Ovary (tissue), 9 donors: Measurements from ENCODE around the gene ATP6V0E1. TPM values are rescaled to one million over a fixed set of nuclear protein-coding genes. Genes with fewer than 3 reads are reported as not detected.

Experiments
- DNase-seq, 5 donors: peaks; one replicate each; pipeline ENCODE4 v3.0.0-alpha.2; 2019 to 2020
- H3K27ac ChIP-seq, 2 donors: fragments of 200-600 bp; one replicate each; pipeline versions ENCODE4 v1.5.1 to v1.8.0; 2019 to 2022
- H3K27me3 ChIP-seq: fragments of 200-600 bp; one replicate; pipeline ENCODE4 v1.8.0; 2022
- H3K36me3 ChIP-seq: fragments of 200-600 bp; sonication (generic); one replicate; pipeline ENCODE4 v1.5.1; 2019
- H3K4me1 ChIP-seq: one replicate; pipeline ENCODE4 v1.8.1; 2013; ENCODE audit warnings: mild to moderate bottlenecking, moderate library complexity; ENCODE audit not compliant: insufficient read depth
- H3K4me3 ChIP-seq: fragments of 200-600 bp; sonication (generic); one replicate; pipeline ENCODE4 v1.5.1; 2017
- H3K9me3 ChIP-seq, 2 donors: fragments of 200-600 bp in 1 of 2; sonication (generic) in 1 of 2; one replicate each; pipeline versions ENCODE4 v1.5.1 to v1.8.1; 2013 to 2019; ENCODE audit warnings: mild to moderate bottlenecking in 1 of 2, moderate library complexity in 1 of 2
- EP300 ChIP-seq: sonication (generic); formaldehyde crosslinking; IDR thresholded peaks from one replicate; pipeline ENCODE4 v1.6.1; 2017; ENCODE audit warnings: antibody characterized with exemption
- POLR2A ChIP-seq: fragments of 450-650 bp; IDR thresholded peaks from one replicate; pipeline ENCODE4 v1.6.1; 2017; ENCODE audit warnings: antibody characterized with exemption, mild to moderate bottlenecking, moderate library complexity
- WGBS, 3 donors: extraction: QIAGEN DNeasy Blood & Tissue Kit in 1 of 3; methylation state at CpG; one replicate each; pipeline versions ENCODE4 v1.1.5 to v1.1.7; 2013 to 2017; 5-methylcytosine and 5-hydroxymethylcytosine counted together
- intact Hi-C, 4 donors: fragments of 100-400 bp; cut with DNase I; formaldehyde crosslinking; loops; one replicate each; pipeline versions ENCODE4 v1.11.0 to v1.15.1; 2022 to 2023
- polyA plus RNA-seq, 2 donors: library from polyadenylated mRNA; stranded (reverse); fragments of 200-250 nt in 1 of 2; fragments of 350-450 nt in 1 of 2; fragmentation: Illumina TruSeq in 1 of 2; extraction: RNeasy Lipid Tissue Mini Kit (QIAGEN cat#74804) in 1 of 2; gene quantifications; one replicate each; pipeline ENCODE4 v1.2.3, GENCODE V29; 2013 to 2014
- total RNA-seq, 7 donors: library from RNA; depleted of rRNA in 2 of 7; stranded (reverse); fragments of >200 nt in 2 of 7; fragmentation: NEBNext Ultra II Directional in 3 of 7; extraction: Animal tissue kit (Norgen Biotek cat#: 25700) in 3 of 7; gene quantifications; one replicate each; pipeline versions ENCODE4 v1.1.0 to v1.2.4, GENCODE V29; 2016 to 2023
- TF ChIP-seq, protein P1 (sequence below), 3 donors: fragments of 450-650 bp in 2 of 3; fragments of 200-600 bp in 1 of 3; IDR thresholded peaks; one replicate each; pipeline versions ENCODE4 v1.5.1 to v1.8.0; 2016 to 2022; ENCODE audit warnings: antibody characterized with exemption in 3 of 3, mild to moderate bottlenecking in 1 of 3
- donor health status: DM: no; HTN: no; CAD: no; lungs with moderate emphysema.
- donor health status: DM: no; HTN: no; CAD: no.
- donor health status: Bipolar disorder and iron deficiency.
- donor health status: DM: yes; HTN: yes; CAD: no.
- donor health status: DM: no; HTN: no; CAD: no.
- donor health status: DM: yes; HTN: yes; CAD: no.

Gene ATP6V0E1
- total and polyA plus RNA-seq, 9 donors: 99.7 to 376 (median 164) TPM

DNA sequence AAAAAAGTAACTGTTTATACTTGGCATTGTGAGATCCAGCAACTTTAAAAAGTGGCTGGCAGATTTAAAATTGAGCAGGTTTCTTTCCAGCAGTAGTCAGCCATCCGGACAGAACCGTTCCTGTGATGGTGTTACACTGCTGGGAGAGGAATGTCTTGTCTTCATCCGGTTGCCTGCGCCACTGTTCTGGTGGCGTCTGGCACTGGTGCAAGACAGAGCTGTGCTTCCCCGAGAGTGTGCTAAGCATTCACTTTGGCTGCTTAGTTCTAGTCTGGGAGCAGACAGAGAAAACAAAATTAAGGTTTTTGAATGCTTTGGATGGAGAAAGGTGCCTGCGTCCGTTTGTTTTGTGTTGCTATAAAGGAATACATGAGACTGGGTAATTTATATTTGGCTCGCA is 37.1 kb downstream of the ATP6V0E1 start:
- peaks cover 12% of the 10 kb centered on the region for H3K4me1 ChIP-seq
- no peak overlapping the region for H3K4me3 ChIP-seq
- H3K36me3 ChIP-seq: no peaks in the 10 kb centered on the region
- H3K27ac ChIP-seq: peak overlapping the region in 1 of 2 donors; percentile 47
- DNase-seq: peak in 4 of 5 donors; percentile 14 to 55 (median 34)
- no peaks in the 10 kb centered on the region for H3K9me3 ChIP-seq
- WGBS, 3 donors: 10 to 31% (median 14%) methylated on average over 9 of the region's 9 CpGs
- TF ChIP-seq POLR2A (no peak), EP300 (no peak)
- TF ChIP-seq, protein P1, sequence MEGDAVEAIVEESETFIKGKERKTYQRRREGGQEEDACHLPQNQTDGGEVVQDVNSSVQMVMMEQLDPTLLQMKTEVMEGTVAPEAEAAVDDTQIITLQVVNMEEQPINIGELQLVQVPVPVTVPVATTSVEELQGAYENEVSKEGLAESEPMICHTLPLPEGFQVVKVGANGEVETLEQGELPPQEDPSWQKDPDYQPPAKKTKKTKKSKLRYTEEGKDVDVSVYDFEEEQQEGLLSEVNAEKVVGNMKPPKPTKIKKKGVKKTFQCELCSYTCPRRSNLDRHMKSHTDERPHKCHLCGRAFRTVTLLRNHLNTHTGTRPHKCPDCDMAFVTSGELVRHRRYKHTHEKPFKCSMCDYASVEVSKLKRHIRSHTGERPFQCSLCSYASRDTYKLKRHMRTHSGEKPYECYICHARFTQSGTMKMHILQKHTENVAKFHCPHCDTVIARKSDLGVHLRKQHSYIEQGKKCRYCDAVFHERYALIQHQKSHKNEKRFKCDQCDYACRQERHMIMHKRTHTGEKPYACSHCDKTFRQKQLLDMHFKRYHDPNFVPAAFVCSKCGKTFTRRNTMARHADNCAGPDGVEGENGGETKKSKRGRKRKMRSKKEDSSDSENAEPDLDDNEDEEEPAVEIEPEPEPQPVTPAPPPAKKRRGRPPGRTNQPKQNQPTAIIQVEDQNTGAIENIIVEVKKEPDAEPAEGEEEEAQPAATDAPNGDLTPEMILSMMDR (IDR thresholded peaks at IDR 0.05): no peak
- no peaks in the 10 kb centered on the region for H3K27me3 ChIP-seq
- intact Hi-C loops: no loop called here

DNA sequence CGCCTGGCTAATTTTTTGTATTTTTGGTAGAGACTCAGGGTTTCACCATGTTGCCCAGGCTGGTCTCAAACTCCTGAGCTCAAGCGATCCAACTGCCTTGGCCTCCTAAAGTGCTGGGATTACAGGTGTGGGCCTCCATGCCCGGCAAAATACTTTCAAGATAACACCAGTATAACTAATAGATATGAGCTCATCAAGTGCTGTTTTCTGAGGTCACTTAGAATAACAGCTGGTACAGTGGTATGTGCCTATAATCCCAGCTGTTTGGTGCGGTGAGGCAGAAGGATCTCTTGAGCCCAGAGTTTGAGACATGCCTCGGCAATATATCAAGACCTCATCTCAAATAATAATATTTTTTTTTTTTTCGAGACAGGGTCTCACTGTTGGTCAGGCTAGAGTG is 42.1 kb downstream of the ATP6V0E1 start:
- WGBS, 3 donors: 74 to 87% (median 74%) methylated on average over 6 of the region's 6 CpGs
- intact Hi-C loops: no loop called here
- H3K4me3 ChIP-seq: no peak overlapping the region
- DNase-seq: no peak
- H3K27ac ChIP-seq: no peak overlapping the region
- TF ChIP-seq POLR2A (no peak), EP300 (no peak)
- TF ChIP-seq, protein P1 (IDR thresholded peaks at IDR 0.05): no peak
- no peaks in the 10 kb centered on the region for H3K9me3 ChIP-seq
- no peaks in the 10 kb centered on the region for H3K27me3 ChIP-seq
- no peaks in the 10 kb centered on the region for H3K36me3 ChIP-seq
- peaks cover 11% of the 10 kb centered on the region for H3K4me1 ChIP-seq

DNA sequence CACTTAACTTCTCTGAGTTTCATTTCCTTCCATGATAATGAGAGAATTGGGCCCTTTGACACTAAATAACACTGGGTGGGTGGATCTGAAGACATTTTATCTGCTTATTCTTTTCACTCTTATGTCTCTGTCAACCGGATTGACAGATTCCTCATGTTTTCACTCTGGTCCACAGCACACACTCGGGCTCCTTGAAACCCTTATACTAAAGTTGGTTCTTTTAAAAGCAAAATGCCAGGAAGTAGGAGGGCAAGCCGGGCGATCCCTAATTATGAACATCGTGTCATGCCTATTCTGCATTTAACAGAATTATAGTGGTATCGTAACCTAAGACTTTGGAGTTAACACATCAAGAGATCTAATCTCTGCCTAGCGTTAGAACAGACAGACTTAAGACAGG is 44.3 kb downstream of the ATP6V0E1 start:
- WGBS, 3 donors: 86 to 89% (median 88%) methylated on average over 7 of the region's 7 CpGs

DNA sequence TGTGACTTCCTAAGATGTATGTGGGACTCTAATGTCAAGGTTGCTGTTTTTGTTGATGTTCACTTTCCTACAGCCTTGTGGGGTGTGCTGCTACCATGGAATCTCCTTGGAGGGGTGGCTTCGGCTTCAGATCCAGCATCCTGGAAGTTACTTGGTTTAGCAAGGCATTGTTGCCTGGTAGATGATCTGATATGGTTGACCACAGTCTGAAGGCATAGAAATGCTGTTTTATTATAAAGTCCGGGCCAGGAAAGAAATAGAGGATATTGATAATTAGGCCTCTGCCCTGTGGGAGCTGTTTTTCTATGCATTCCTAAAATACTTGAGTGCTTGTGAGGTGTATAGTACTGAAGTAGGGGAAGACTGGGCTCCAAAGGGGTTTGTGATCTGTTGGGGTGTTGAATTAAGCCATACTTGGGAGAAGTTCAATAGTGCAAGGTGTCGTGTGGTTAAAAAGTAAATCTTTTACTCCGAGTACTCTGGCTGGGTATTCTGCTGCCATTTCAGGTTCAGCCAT is 45.3 kb downstream of the ATP6V0E1 start:
- H3K9me3 ChIP-seq: no peaks in the 10 kb centered on the region
- intact Hi-C loops: no loop called here
- TF ChIP-seq POLR2A: no peak
- TF ChIP-seq EP300: no peak
- TF ChIP-seq, protein P1 (IDR thresholded peaks at IDR 0.05): no peak
- no peaks in the 10 kb centered on the region for H3K27me3 ChIP-seq
- WGBS, 3 donors: 51 to 57% (median 54%) methylated on average over 4 of the region's 4 CpGs
- peak overlapping the region in 1 of 2 donors; percentile 43 for H3K27ac ChIP-seq
- H3K4me3 ChIP-seq: no peak overlapping the region
- H3K36me3 ChIP-seq: no peaks in the 10 kb centered on the region
- no peak for DNase-seq
- peaks cover 8% of the 10 kb centered on the region for H3K4me1 ChIP-seq

More for the DNA sequence above, 44.3 kb downstream of the ATP6V0E1 start:
- intact Hi-C loops: no loop called here
- Histone ChIP-seq H3K27ac (no peak overlapping the region), H3K36me3 (no peaks in the 10 kb centered on the region), H3K4me1 (peaks cover 8% of the 10 kb centered on the region), H3K9me3 (no peaks in the 10 kb centered on the region), H3K27me3 (no peaks in the 10 kb centered on the region), H3K4me3 (no peak overlapping the region)
- TF ChIP-seq, protein P1 (IDR thresholded peaks at IDR 0.05): no peak
- TF ChIP-seq EP300 (no peak), POLR2A (no peak)
- DNase-seq: no peak
